Activated CD4-positive, alpha-beta memory T cell treated with anti-CD3 and anti-CD28 coated beads, Interleukin-2, amount 10 ng/mL, durations not matched to agents 7 days and 5 days (primary cell): ENCODE measurements around the gene KRT80. TPM values are rescaled to one million over a fixed set of nuclear protein-coding genes. Genes with fewer than 3 reads are reported as not detected.

Source experiments
- CTCF ChIA-PET: fragments of 350-600 bp; sonication (Branson Sonifier 250); formaldehyde crosslinking; loops from one replicate; lab custom pipeline; 2021; ENCODE audit warnings: antibody characterized with exemption, inconsistent platforms; lab: Charles Lee
- POLR2A ChIA-PET: fragments of 350-600 bp; sonication (Branson Sonifier 250); formaldehyde crosslinking; loops from one replicate; lab custom pipeline; 2021; ENCODE audit warnings: antibody characterized with exemption; lab: Charles Lee
- DNase-seq: peaks from one replicate; pipeline ENCODE4 v3.0.0-alpha.2; 2020
- H3K27ac Mint-ChIP-seq: one replicate; pipeline ENCODE4 v1.8.0; 2021; ENCODE audit warnings: mild to moderate bottlenecking, mixed read lengths
- H3K27me3 Mint-ChIP-seq: one replicate; pipeline ENCODE4 v1.8.0; 2021; ENCODE audit warnings: mixed read lengths
- H3K36me3 Mint-ChIP-seq: one replicate; pipeline ENCODE4 v1.8.0; 2021; ENCODE audit warnings: low read depth, mixed read lengths
- H3K4me1 Mint-ChIP-seq: one replicate; pipeline ENCODE4 v1.8.0; 2021; ENCODE audit warnings: mixed read lengths
- H3K4me3 Mint-ChIP-seq: one replicate; pipeline ENCODE4 v1.8.0; 2021; ENCODE audit warnings: mild to moderate bottlenecking, mixed read lengths
- H3K9me3 Mint-ChIP-seq: one replicate; pipeline ENCODE4 v1.8.0; 2021; ENCODE audit warnings: mixed read lengths
- total RNA-seq, 2 experiments: library from RNA; stranded (reverse); gene quantifications; one replicate each; pipeline ENCODE4 v1.2.3, GENCODE V29; 2021

Gene KRT80
- total RNA-seq, 2 experiments from 2014 or later = not detected

GRCh38 chr12:52120951-52121823 lies 70.6 kb downstream of the KRT80 start:
- Mint-ChIP-seq H3K4me1 (peaks cover 28% of the 10 kb centered on the region), H3K4me3 (no peak overlapping the region), H3K27ac (no peak overlapping the region), H3K9me3 (no peaks in the 10 kb centered on the region), H3K36me3 (no peaks in the 10 kb centered on the region), H3K27me3 (peaks cover 12% of the 10 kb centered on the region)
- ChIA-PET POLR2A (interaction anchor here (0.6 to 2.2 kb wide), 5 partner anchors 26 to 98 kb away, joined by 3 to 5 read pairs (median 3); no protein-coding TSS in a partner anchor), CTCF (interaction anchor here (0.6 to 11.0 kb wide), 13 partner anchors 8 to 388 kb away, joined by 3 to 154 read pairs (median 4); partner anchors contain the start of genes ATG101 and TAMALIN)
- DNase-seq = no peak

GRCh38 chr12:52119398-52120254 lies 72.2 kb downstream of the KRT80 start:
- ChIA-PET CTCF (interaction anchor here (0.6 to 11.0 kb wide), 13 partner anchors 9 to 859 kb away, joined by 3 to 154 read pairs (median 4); partner anchors contain the start of genes ATG101 and TAMALIN), POLR2A (interaction anchor here (1.1 kb wide), 1 partner anchor 94 kb away, joined by 4 read pairs; no protein-coding TSS in a partner anchor)
- Mint-ChIP-seq H3K36me3 (no peaks in the 10 kb centered on the region), H3K4me3 (no peak overlapping the region), H3K27me3 (peaks cover 12% of the 10 kb centered on the region), H3K9me3 (no peaks in the 10 kb centered on the region), H3K27ac (no peak overlapping the region), H3K4me1 (peaks cover 31% of the 10 kb centered on the region)
- peak; percentile 41 for DNase-seq

Other genes with a start within 250 kb of the KRT80 start
- gene ACVR1B, start 240.3 kb downstream of the KRT80 start, total RNA-seq = 1 to 10 TPM; 4.5 to 5.2 TPM
- gene TAMALIN, start 185.1 kb downstream of the KRT80 start, total RNA-seq = 1 to 10 TPM; 5.8 to 7.4 TPM
- gene NR4A1, start 140.6 kb downstream of the KRT80 start, total RNA-seq = 10 to 100 TPM; 10.0 to 10.5 TPM
- 10 to 100 TPM; 30.5 to 30.8 TPM for gene ATG101, start 122.0 kb downstream of the KRT80 start, total RNA-seq
- not detected for gene SMIM41, start 112.3 kb downstream of the KRT80 start, total RNA-seq
- gene KRT7, start 41.2 kb upstream of the KRT80 start, total RNA-seq = 1 to 10 TPM; 9.1 to 9.3 TPM
- gene KRT86, start 82.6 kb upstream of the KRT80 start, total RNA-seq = under 1 TPM; 0.23 to 0.30 TPM
- gene KRT81, start 99.5 kb upstream of the KRT80 start, total RNA-seq = not detected
- not detected for gene KRT83, start 129.4 kb upstream of the KRT80 start, total RNA-seq
- gene KRT85, start 175.5 kb upstream of the KRT80 start, total RNA-seq = not detected
- gene KRT84, start 193.6 kb upstream of the KRT80 start, total RNA-seq = not detected
- not detected for gene KRT82, start 214.3 kb upstream of the KRT80 start, total RNA-seq
- not detected for gene KRT75, start 242.4 kb upstream of the KRT80 start, total RNA-seq